ENCODE data around the gene PET100.

Gene PET100

GRCh38 chr19:7605490-7606222, 23.9 kb upstream of the PET100 start:
- H3K79me2 ChIP-seq (ENCODE audit: insufficient read depth, low read length): no peaks in the 10 kb centered on the region
- no peaks in the 10 kb centered on the region for H3K9me3 ChIP-seq (ENCODE audit: low read length)
- no peak overlapping the region for H3K27ac ChIP-seq (ENCODE audit: low read depth, low read length, poor library complexity, severe bottlenecking)
- no peaks in the 10 kb centered on the region for H3K36me3 ChIP-seq (ENCODE audit: insufficient read depth, low read length)
- no peaks in the 10 kb centered on the region for H3K9me2 ChIP-seq (ENCODE audit: low read depth, low read length)
- TF ChIP-seq EZH2 (IDR thresholded peaks at IDR 0.05; ENCODE audit: borderline replicate concordance, low read length): no peak
- TF ChIP-seq, protein P1, sequence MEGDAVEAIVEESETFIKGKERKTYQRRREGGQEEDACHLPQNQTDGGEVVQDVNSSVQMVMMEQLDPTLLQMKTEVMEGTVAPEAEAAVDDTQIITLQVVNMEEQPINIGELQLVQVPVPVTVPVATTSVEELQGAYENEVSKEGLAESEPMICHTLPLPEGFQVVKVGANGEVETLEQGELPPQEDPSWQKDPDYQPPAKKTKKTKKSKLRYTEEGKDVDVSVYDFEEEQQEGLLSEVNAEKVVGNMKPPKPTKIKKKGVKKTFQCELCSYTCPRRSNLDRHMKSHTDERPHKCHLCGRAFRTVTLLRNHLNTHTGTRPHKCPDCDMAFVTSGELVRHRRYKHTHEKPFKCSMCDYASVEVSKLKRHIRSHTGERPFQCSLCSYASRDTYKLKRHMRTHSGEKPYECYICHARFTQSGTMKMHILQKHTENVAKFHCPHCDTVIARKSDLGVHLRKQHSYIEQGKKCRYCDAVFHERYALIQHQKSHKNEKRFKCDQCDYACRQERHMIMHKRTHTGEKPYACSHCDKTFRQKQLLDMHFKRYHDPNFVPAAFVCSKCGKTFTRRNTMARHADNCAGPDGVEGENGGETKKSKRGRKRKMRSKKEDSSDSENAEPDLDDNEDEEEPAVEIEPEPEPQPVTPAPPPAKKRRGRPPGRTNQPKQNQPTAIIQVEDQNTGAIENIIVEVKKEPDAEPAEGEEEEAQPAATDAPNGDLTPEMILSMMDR (IDR thresholded peaks at IDR 0.05; ENCODE audit: low read length): no peak
- no peaks in the 10 kb centered on the region for H3K4me1 ChIP-seq (ENCODE audit: insufficient read depth, low read length, severe bottlenecking)
- H4K20me1 ChIP-seq (ENCODE audit: insufficient read depth, low read length): no peaks in the 10 kb centered on the region
- no peaks in the 10 kb centered on the region for H3F3A ChIP-seq (ENCODE audit: insufficient read depth, low read length)
- no peak overlapping the region for H2AFZ ChIP-seq (ENCODE audit: low read length)
- no peaks in the 10 kb centered on the region for H3K27me3 ChIP-seq (ENCODE audit: insufficient read depth, low read length)
- H3K4me2 ChIP-seq (ENCODE audit: low read length): no peak overlapping the region
- H3K4me3 ChIP-seq (ENCODE audit: low read depth, low read length, poor library complexity, severe bottlenecking): no peak overlapping the region
- no peak overlapping the region for H3K9ac ChIP-seq (ENCODE audit: low read length)

- Histone ChIP-seq H3K4me1 (ENCODE audit: insufficient read depth, low read length, severe bottlenecking) (no peaks in the 10 kb centered on the region), H4K20me1 (ENCODE audit: insufficient read depth, low read length) (no peaks in the 10 kb centered on the region), H2AFZ (ENCODE audit: low read length) (no peak overlapping the region), H3K9me3 (ENCODE audit: low read length) (no peaks in the 10 kb centered on the region), H3K4me2 (ENCODE audit: low read length) (no peak overlapping the region), H3K4me3 (ENCODE audit: low read depth, low read length, poor library complexity, severe bottlenecking) (no peak overlapping the region), H3K79me2 (ENCODE audit: insufficient read depth, low read length) (no peaks in the 10 kb centered on the region), H3K27ac (ENCODE audit: low read depth, low read length, poor library complexity, severe bottlenecking) (no peak overlapping the region), H3K9ac (ENCODE audit: low read length) (no peak overlapping the region), H3K27me3 (ENCODE audit: insufficient read depth, low read length) (no peaks in the 10 kb centered on the region), H3K9me2 (ENCODE audit: low read depth, low read length) (no peaks in the 10 kb centered on the region), H3K36me3 (ENCODE audit: insufficient read depth, low read length) (no peaks in the 10 kb centered on the region), H3F3A (ENCODE audit: insufficient read depth, low read length) (no peaks in the 10 kb centered on the region)
- TF ChIP-seq, protein P1 (IDR thresholded peaks at IDR 0.05; ENCODE audit: low read length): no peak
- no peak for TF ChIP-seq EZH2 (IDR thresholded peaks at IDR 0.05; ENCODE audit: borderline replicate concordance, low read length)
These were observed 23.3 kb upstream of the PET100 start for GRCh38 chr19:7606289-7606688.

GRCh38 chr19:7607212-7607873, 22.2 kb upstream of the PET100 start:
- no peaks in the 10 kb centered on the region for H3F3A ChIP-seq (ENCODE audit: insufficient read depth, low read length)
- H3K4me3 ChIP-seq (ENCODE audit: low read depth, low read length, poor library complexity, severe bottlenecking): no peak overlapping the region
- no peak overlapping the region for H3K9ac ChIP-seq (ENCODE audit: low read length)
- no peaks in the 10 kb centered on the region for H3K27me3 ChIP-seq (ENCODE audit: insufficient read depth, low read length)
- H3K9me2 ChIP-seq (ENCODE audit: low read depth, low read length): no peaks in the 10 kb centered on the region
- H3K9me3 ChIP-seq (ENCODE audit: low read length): no peaks in the 10 kb centered on the region
- no peak overlapping the region for H2AFZ ChIP-seq (ENCODE audit: low read length)
- H4K20me1 ChIP-seq (ENCODE audit: insufficient read depth, low read length): no peaks in the 10 kb centered on the region
- H3K4me1 ChIP-seq (ENCODE audit: insufficient read depth, low read length, severe bottlenecking): no peaks in the 10 kb centered on the region
- no peaks in the 10 kb centered on the region for H3K79me2 ChIP-seq (ENCODE audit: insufficient read depth, low read length)
- no peaks in the 10 kb centered on the region for H3K36me3 ChIP-seq (ENCODE audit: insufficient read depth, low read length)
- no peak overlapping the region for H3K4me2 ChIP-seq (ENCODE audit: low read length)
- no peak overlapping the region for H3K27ac ChIP-seq (ENCODE audit: low read depth, low read length, poor library complexity, severe bottlenecking)
- TF ChIP-seq, protein P1 (IDR thresholded peaks at IDR 0.05; ENCODE audit: low read length): no peak
- TF ChIP-seq EZH2 (IDR thresholded peaks at IDR 0.05; ENCODE audit: borderline replicate concordance, low read length): no peak

All from OCI-LY1 (cell line).